Measurements from ENCODE around the gene PRKCB.
A peak's percentile ranks its signal among the peaks of the same experiment; 100 is the strongest.
"Not testable (repeated sequence)": the region's sequence is repeated elsewhere in the genome, so short reads cannot be mapped to it uniquely, and the experiment has no call there.

Gene PRKCB

DNA sequence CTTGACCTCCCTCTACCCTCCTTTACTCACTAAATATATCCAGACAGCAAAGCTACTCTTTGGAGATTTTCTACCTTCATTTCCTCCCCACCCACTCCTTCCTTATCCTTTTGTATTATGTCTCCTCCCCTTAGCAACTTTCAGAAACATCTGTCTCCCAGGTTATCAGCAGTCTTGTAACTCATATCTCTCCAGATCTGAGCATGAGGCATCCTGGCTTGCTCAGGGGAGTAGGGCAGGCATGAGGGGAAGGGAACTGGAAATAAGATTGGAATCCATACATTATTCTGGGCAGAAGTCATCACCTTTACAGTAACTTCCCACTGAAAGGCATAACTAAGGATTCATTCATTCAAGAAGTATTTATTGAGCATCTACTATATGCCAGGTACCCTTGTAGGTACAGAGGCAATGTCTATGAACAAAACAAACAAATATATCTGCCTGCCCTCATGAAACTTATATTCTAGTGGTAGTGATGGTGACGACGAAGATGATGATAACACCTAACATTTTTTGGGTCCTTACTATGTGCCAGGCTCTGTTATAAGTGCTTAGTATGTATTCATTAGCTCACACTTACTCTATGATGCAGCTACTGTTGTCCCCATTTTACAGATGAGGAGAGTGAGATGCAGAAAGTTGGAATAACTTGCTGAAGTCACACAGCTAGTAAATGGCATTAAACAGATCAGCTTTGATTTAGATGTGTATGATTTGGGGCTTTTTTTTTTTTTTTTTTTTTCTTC is 296.4 kb downstream of the PRKCB start:
- no peak for DNase-seq (ENCODE audit: low spot score)

GRCh38 chr16:24132797-24133155 is 297.0 kb downstream of the PRKCB start:
- DNase-seq (ENCODE audit: low spot score) = no peak

DNA sequence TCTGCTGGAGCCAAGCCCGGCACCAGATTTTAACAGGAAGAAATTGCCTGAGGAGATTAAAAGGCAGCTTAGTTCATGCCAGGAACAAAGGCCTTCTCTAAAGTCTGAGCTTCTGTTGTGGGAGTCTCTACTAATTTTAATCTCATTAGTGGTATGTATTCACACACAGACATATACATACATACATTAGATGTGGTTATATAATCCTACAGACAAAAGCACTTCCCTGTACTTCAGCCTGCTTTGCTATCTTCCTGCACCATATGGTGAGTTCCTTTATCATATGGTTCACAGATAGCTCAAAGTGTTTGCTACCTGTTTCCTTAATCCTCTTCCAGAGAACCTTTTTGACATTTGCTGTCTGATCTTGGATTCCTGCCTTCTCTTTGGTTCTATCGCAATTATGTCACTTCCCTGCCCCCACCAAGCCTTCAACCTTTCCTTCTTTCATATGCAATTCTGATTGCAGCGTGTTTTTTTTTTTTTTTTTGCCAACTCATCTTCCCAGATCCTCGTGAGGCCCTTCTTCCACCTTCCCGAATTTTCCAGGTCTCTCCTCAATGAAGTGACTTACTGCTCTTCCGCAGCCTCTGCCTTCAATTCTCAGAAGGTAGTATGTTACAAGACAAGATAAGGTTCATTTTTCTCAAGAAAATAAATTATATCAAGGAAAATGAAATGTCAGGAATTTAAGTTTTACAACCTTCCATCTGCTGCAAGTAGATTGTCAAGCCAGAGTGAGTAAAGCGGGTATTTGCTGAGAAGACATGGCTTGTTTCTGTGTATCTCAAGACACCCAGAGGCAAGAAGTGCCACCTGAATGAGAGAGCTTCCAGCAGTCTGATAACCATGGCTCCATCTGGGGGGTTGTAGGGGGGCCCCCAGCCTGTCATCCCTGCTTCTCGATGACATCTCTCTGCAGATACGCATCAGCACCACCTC is 300.1 kb downstream of the PRKCB start:
- DNase-seq (ENCODE audit: low spot score) = no peak

GRCh38 chr16:24138024-24138423 is 302.2 kb downstream of the PRKCB start:
- DNase-seq (ENCODE audit: low spot score) = no peak

DNA sequence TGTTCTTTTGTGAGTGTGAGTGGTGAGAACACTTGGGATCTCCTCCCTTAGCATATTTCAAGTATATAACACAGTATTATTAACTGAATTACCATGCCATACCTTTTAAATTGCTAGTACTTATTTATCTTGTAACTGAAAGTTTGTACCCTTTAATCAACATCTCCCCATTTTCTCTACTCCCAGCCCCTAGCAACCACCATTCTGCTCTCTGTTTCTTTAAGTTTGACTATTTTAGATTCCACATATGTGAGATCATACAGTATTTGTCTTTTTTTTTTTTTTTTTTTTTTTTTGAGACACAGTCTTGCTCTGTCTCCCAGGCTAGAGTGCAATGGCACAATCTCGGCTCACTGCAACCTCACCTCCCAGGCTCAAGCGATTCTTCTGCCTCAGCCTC is 302.8 kb downstream of the PRKCB start:
- no peak for DNase-seq (ENCODE audit: low spot score)

DNA sequence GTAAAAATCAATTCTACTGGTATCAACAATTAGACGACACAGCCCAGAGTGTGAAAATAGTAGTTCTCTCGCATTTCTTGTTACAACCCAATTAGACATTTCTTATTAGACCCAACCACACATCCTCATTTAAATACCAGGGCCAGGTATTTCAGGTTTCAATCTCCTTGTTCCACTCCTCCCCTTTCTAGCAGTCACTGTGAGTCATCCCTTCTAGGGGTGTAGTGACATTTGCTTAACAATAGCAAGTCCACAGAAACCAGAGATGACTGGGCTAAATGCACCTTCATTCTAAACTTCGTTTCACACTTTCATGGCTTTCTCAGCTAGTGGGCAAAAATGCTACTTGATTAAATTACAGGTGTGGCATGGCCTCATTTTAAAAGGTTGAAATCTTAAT is 303.5 kb downstream of the PRKCB start:
- DNase-seq (ENCODE audit: low spot score) = no peak

GRCh38 chr16:24140730-24141129 is 304.9 kb downstream of the PRKCB start:
- DNase-seq (ENCODE audit: low spot score) = no peak

GRCh38 chr16:24141466-24141865 is 305.7 kb downstream of the PRKCB start:
- DNase-seq (ENCODE audit: low spot score) = no peak

DNA sequence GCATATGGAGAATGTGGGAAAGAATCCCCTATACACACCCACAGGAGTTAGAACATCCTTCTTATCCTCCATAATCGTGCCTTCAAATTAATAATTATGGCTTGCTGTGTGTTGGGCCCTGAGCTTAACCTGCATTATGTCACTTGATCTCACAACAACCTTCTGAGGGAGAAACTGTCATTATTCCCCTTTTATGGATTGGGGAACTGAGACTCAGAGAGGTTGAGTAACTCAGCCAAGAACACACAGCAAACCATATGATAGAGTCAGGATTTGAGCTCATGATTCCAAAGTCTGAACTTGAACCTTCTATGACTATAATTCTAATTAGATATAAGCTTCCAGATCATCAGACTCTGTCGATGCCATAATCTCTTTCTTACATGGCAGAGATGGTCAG is 306.1 kb downstream of the PRKCB start:
- no peak for DNase-seq (ENCODE audit: low spot score)

DNA sequence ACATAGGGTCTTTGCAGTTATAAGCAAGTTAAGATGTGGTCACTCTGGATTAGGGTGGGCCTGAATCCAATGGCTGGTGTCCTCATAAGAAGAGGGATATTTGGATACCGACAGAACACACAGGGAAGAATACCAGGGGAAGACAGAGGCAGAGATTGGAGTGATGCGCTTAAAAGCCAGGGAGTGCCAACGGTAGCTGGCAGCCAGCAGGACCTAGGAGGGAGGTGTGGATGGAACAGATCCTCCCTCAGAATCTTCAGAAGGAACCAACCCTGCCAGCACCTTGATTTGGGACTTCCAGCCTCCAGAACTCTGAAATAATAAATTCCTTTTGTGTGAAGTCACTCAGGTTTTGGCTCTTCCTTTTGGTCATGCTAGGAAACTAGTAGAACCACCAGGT is 310.1 kb downstream of the PRKCB start:
- DNase-seq (ENCODE audit: low spot score) = no peak

DNA sequence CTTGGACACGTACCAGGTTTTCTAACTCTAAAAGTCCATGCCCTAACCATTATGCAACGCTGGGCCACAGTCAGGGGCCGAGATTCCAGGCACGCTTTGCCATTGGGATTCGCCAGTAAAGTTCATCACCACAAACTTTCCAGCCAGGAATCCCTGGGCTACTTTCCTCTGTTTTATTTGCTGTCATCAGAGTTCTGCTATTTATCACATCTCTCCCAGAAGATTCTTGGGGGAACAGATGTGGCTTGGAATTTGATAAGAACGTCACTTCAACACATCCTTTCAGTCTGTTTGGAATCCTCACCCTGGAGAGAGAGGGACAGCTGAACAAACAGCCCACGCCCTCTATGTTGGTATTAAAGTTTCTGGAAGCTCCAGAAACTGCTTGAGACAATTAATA is 310.7 kb downstream of the PRKCB start:
- no peak for DNase-seq (ENCODE audit: low spot score)

GRCh38 chr16:24149102-24149501 is 313.3 kb downstream of the PRKCB start:
- DNase-seq (ENCODE audit: low spot score) = no peak

GRCh38 chr16:24150282-24150681 is 314.5 kb downstream of the PRKCB start:
- no peak for DNase-seq (ENCODE audit: low spot score)

DNA sequence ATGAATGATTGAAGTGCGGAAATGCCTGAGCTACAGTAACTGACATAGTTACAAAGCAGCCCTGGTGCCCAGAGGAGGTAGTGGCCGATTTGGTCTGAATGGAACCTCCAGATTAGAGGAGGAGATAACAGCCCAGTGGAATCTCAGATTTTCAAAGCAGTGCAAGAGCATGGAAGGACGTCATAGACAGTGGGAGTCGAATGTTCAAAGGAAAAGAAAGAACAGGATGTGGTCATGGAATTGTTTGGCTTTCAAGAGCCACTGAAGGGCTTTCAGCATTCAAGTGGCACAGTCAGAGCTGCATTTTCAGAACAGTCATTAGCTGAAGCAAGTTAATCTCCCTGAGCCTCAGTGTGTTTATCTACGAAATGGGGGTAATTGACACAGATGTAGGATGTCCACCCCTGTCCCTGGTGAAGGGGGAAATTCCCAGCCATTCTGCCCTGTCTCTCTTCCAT is 315.7 kb downstream of the PRKCB start:
- no peak for DNase-seq (ENCODE audit: low spot score)

GRCh38 chr16:24152048-24152447 is 316.3 kb downstream of the PRKCB start:
- not testable (repeated sequence) for DNase-seq (ENCODE audit: low spot score)

DNA sequence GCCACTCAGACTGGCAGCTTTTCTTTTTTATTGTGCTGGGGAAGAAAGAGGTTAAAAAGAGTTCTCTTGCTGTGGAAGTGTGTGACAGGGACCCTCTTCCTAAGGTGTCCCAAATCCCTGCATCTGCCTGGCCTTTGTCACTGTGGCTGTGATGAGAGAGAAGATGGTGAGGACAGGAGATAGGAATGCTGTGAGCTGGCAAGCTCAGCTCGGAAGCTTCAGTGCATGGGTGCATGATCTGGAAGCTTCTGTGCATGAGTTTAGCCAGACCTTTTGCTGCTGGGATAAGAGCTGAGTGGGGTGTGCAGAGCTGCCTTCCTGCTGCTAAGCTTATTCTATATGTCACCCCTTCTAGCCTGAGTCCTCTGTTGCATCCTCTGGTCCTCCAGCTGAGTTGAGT is 317.0 kb downstream of the PRKCB start:
- DNase-seq (ENCODE audit: low spot score) = no peak

GRCh38 chr16:24156777-24157176 is 321.0 kb downstream of the PRKCB start:
- DNase-seq (ENCODE audit: low spot score) = no peak

DNA sequence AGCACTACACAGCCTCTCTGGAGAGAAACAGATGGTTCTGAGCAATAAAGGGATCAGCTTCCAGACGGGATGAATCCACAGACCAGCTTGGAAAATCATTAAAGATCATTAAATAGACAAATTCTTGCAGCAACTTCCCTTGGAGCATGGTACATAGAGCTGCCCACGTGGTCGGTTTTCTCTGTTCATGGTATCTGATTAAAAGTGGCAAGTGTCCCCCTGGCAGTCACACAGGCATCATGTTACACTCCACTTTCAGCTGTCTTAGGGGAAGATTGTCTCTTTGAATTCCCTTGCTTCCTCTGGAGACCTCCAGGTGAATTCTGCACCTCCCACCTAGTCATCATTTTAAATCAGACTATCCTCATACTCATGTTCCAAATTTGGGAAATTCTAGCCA is 328.2 kb downstream of the PRKCB start:
- DNase-seq (ENCODE audit: low spot score) = no peak

DNA sequence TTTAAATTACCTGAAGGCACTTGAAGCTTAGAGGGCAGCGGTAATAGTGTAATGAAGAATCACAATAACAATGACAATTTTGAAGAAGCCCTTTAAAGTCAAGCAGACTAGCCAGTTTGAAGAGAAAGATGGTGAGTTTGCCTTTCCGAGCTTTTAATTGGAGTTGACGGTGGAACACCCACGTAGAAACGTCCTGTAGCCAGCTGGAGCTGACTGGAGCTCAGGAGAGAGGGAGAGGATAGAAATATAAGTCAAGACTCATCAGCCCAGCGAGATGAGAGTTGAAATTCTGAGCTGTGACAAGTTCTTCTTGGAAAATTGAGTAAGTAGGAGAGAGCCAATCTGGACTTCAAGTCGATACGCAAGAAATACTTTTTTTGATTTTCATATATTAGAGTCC is 328.6 kb downstream of the PRKCB start:
- no peak for DNase-seq (ENCODE audit: low spot score)

- no peak for DNase-seq (ENCODE audit: low spot score)
Measured at GRCh38 chr16:24165273-24165672, 329.5 kb downstream of the PRKCB start.

DNA sequence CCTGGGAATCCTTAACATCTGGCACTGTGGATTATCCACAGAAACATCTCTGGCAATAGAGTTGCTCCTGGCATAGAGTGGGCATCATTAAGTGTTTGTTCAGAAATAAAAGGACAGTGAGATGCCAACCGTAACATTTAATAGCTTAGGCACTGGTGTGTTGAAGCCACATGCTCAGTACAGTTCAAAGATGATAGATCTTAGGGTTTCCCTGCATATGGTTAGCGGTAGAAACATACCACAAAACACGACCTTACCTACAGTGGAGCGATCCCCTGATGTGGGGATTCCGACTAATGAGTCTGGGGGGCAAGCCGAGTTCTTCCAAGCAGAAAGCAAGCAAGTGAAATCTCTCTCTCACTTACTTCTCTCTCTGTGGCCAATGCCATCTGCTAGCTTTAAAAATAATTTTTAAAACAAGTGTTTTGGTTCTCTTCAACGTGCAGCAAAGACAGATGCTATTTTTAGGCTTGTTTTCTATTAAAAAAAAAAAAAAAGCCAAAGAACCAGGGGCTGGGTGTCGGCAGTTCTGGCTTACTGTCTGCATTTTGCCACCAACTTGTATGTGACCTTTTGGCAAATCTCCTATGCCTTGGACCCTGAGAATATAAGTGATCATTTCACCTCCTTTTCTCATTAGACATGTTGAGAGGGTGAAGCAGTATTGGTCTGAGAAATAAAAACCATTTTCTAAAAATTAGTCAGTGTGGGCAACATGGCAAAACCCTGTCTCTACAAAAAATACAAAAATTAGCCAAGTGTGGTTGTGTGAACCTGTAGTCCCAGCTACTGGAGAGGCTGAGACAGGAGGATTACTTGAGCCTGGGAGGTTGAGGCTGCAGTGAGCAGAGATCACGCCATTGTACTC is 331.1 kb downstream of the PRKCB start:
- peak; percentile 9 for DNase-seq (ENCODE audit: low spot score)

GRCh38 chr16:24168856-24169255 is 333.1 kb downstream of the PRKCB start:
- no peak for DNase-seq (ENCODE audit: low spot score)

Measured in NAMALWA (cell line).